GM12891 (cell line): ENCODE results near the gene MSL3.

Experiments
- POLR2A ChIP-seq: IDR thresholded peaks from 2 replicates; pipeline ENCODE4 v1.6.1; 2011; ENCODE audit warnings: low read depth, low read length, control low read depth
- POLR2AphosphoS5 ChIP-seq: IDR thresholded peaks from 2 replicates; pipeline ENCODE4 v1.6.1; 2011; ENCODE audit warnings: low read depth, low read length, control low read depth
- SPI1 ChIP-seq: IDR thresholded peaks from 2 replicates; pipeline ENCODE4 v1.6.1; 2011; ENCODE audit warnings: low read depth, low read length, control low read depth
- TAF1 ChIP-seq: IDR thresholded peaks from 2 replicates; pipeline ENCODE4 v1.6.1; 2011; ENCODE audit warnings: low read depth, low read length, control low read depth

GRCh38 chrX:11792461-11793421 lies 34.7 kb downstream of the MSL3 start:
- TF ChIP-seq POLR2A: no peak
- TF ChIP-seq POLR2AphosphoS5: no peak
- no peak for TF ChIP-seq TAF1
- no peak for TF ChIP-seq SPI1
